CD4-positive, alpha-beta T cell (primary cell): ENCODE measurements around the gene MFSD6. TPM values are rescaled to one million over a fixed set of nuclear protein-coding genes. Genes with fewer than 3 reads are reported as not detected.

ENCODE experiments used
- ATAC-seq: fragments of 200-7000 bp; cut with Tn5 transposase; one replicate; pipeline ENCODE4 v1.10.0; 2022; ENCODE audit warnings: mild to moderate bottlenecking; ENCODE audit not compliant: poor library complexity
- CTCF ChIA-PET: fragments of 350-600 bp; sonication (Branson Sonifier 250); formaldehyde crosslinking; loops from one replicate; lab custom pipeline; 2021; ENCODE audit warnings: antibody characterized with exemption, inconsistent platforms; lab: Charles Lee
- POLR2A ChIA-PET: fragments of 350-600 bp; sonication (Branson Sonifier 250); formaldehyde crosslinking; loops from one replicate; lab custom pipeline; 2021; ENCODE audit warnings: antibody characterized with exemption, inconsistent platforms; lab: Charles Lee
- DNase-seq, 14 experiments: peaks; one replicate each; pipeline ENCODE4 v3.0.0-alpha.2; 2013 to 2020; ENCODE audit warnings: mixed read lengths in 2 of 14
- H3K27ac ChIP-seq, 2 donors: one replicate each; pipeline versions ENCODE4 v1.5.1 to v1.7.0; 2013; ENCODE audit warnings: low read length in 2 of 2, low read depth in 1 of 2, mild to moderate bottlenecking in 1 of 2
- H3K27me3 ChIP-seq, 2 experiments: 1 replicate in 1 of 2; 2 replicates in 1 of 2; pipeline versions ENCODE4 v1.6.1 to v1.7.0; 2013; ENCODE audit warnings: low read length in 2 of 2, control low read depth in 1 of 2, mild to moderate bottlenecking in 1 of 2, moderate library complexity in 1 of 2; ENCODE audit not compliant: insufficient read depth in 2 of 2, control insufficient read depth in 1 of 2
- H3K36me3 ChIP-seq: one replicate; pipeline ENCODE4 v1.6.1; 2013; ENCODE audit warnings: low read length, control low read depth; ENCODE audit not compliant: insufficient read depth
- H3K4me1 ChIP-seq: one replicate; pipeline ENCODE4 v1.6.1; 2013; ENCODE audit warnings: low read length, control low read depth; ENCODE audit not compliant: insufficient read depth
- H3K4me3 ChIP-seq: one replicate; pipeline ENCODE4 v1.5.1; 2013; ENCODE audit warnings: mild to moderate bottlenecking, low read length, moderate library complexity
- H3K9me3 ChIP-seq, 2 experiments: 1 replicate in 1 of 2; 2 replicates in 1 of 2; pipeline versions ENCODE4 v1.6.1 to v1.7.0; 2013; ENCODE audit warnings: low read length in 2 of 2, mild to moderate bottlenecking in 2 of 2, control low read depth in 1 of 2, moderate library complexity in 1 of 2; ENCODE audit not compliant: control insufficient read depth in 1 of 2, insufficient read depth in 1 of 2
- H3K27ac Mint-ChIP-seq: one replicate; pipeline ENCODE4 v1.8.0; 2020; ENCODE audit warnings: mixed read lengths
- H3K27me3 Mint-ChIP-seq: one replicate; pipeline ENCODE4 v1.8.0; 2021; ENCODE audit warnings: mixed read lengths
- H3K36me3 Mint-ChIP-seq: one replicate; pipeline ENCODE4 v1.8.0; 2021; ENCODE audit warnings: low read depth, mixed read lengths
- H3K4me1 Mint-ChIP-seq: one replicate; pipeline ENCODE4 v1.8.0; 2021; ENCODE audit warnings: low read depth, mixed read lengths
- H3K4me3 Mint-ChIP-seq: one replicate; pipeline ENCODE4 v1.8.0; 2020; ENCODE audit warnings: mild to moderate bottlenecking, mixed read lengths
- H3K9me3 Mint-ChIP-seq: one replicate; pipeline ENCODE4 v1.8.0; 2020; ENCODE audit warnings: mixed read lengths
- intact Hi-C, 2 experiments: fragments of 100-400 bp; cut with DNase I in 1 of 2; cut with micrococcal nuclease in 1 of 2; formaldehyde crosslinking; loops; one replicate each; pipeline versions ENCODE4 v1.15.1 to v1.9.0; 2023 to 2025; cut with DNase I, micrococcal nuclease
- total RNA-seq, 174 experiments: library from RNA in 2 of 174; stranded (reverse) in 2 of 174; gene quantifications; one replicate each; pipeline ENCODE4 v1.2.3 and lab custom pipeline; 2021 to 2026
- TF ChIP-seq, protein P1 (sequence below): fragments of 200-600 bp; IDR thresholded peaks from one replicate; pipeline ENCODE4 v1.8.0; 2022; ENCODE audit warnings: antibody characterized with exemption, mild to moderate bottlenecking

The MFSD6 gene
- total RNA-seq, 2 experiments from 2014 or later, result 41.2 to 47.8 TPM

GRCh38 chr2:190530248-190530900 lies 122.2 kb downstream of the MFSD6 start:
- ChIA-PET CTCF (interaction anchor here (1.4 kb wide), 1 partner anchor 150 kb away, joined by 5 read pairs; no protein-coding TSS in a partner anchor), POLR2A (interaction anchor here (1.1 to 2.3 kb wide), 3 partner anchors 10 to 123 kb away, joined by 4 to 12 read pairs (median 7); partner anchors contain the start of gene MFSD6)
- H3K27ac ChIP-seq, result no peak overlapping the region
- DNase-seq, result no peak
- H3K27me3 ChIP-seq, result no peaks in the 10 kb centered on the region
- intact Hi-C loops, result loop anchor here (5.0 to 10.0 kb wide), 7 partner anchors 117 to 866 kb away; partner anchors contain the start of genes NAB1 (in 2 of the 2), ASNSD1 (in 1 of the 2), GLS (in 1 of the 2) and MFSD6 (in 1 of the 2)
- H3K36me3 ChIP-seq, result no peaks in the 10 kb centered on the region
- no peak for ATAC-seq
- Mint-ChIP-seq H3K9me3 (no peaks in the 10 kb centered on the region), H3K4me1 (peaks cover 85% of the 10 kb centered on the region), H3K36me3 (peaks cover 13% of the 10 kb centered on the region), H3K4me3 (peak overlapping the region; percentile 46), H3K27ac (peak overlapping the region; percentile 69), H3K27me3 (no peaks in the 10 kb centered on the region)
- TF ChIP-seq, protein P1, sequence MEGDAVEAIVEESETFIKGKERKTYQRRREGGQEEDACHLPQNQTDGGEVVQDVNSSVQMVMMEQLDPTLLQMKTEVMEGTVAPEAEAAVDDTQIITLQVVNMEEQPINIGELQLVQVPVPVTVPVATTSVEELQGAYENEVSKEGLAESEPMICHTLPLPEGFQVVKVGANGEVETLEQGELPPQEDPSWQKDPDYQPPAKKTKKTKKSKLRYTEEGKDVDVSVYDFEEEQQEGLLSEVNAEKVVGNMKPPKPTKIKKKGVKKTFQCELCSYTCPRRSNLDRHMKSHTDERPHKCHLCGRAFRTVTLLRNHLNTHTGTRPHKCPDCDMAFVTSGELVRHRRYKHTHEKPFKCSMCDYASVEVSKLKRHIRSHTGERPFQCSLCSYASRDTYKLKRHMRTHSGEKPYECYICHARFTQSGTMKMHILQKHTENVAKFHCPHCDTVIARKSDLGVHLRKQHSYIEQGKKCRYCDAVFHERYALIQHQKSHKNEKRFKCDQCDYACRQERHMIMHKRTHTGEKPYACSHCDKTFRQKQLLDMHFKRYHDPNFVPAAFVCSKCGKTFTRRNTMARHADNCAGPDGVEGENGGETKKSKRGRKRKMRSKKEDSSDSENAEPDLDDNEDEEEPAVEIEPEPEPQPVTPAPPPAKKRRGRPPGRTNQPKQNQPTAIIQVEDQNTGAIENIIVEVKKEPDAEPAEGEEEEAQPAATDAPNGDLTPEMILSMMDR, result no peak
- no peak overlapping the region for H3K4me3 ChIP-seq
- H3K9me3 ChIP-seq, result no peaks in the 10 kb centered on the region
- H3K4me1 ChIP-seq, result peaks cover 59% of the 10 kb centered on the region

DNA sequence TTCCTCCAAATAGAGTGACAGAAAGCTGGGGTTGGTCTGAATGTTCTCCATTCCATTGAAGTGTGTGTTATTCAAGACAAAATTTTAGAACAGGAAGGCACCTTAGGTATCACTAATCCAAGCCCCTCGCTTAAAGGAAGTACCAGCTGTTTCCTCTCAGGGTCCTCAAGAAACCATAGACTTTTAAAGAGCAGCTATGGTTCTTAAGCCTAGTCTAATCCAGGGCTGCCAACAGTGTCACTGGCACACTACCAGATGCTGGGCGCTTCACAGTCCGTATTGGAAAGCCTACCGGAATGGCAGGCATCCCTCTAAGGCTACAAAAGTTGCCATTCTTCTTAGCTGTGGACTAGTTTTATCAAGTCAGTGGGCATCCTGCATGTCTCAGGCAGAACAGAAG lies 124.4 kb downstream of the MFSD6 start:
- ATAC-seq, result no peak
- no peaks in the 10 kb centered on the region for H3K36me3 ChIP-seq
- intact Hi-C loops, result loop anchor here (2.0 to 10.0 kb wide), 8 partner anchors 18 to 868 kb away; partner anchors contain the start of genes NAB1 (in 2 of the 2), ASNSD1 (in 1 of the 2), GLS (in 1 of the 2) and MFSD6 (in 1 of the 2)
- H3K9me3 ChIP-seq, result no peaks in the 10 kb centered on the region
- H3K9me3 Mint-ChIP-seq, result peaks cover 5% of the 10 kb centered on the region
- H3K4me1 Mint-ChIP-seq, result peaks cover 86% of the 10 kb centered on the region
- peak overlapping the region in 1 of 2 donors; percentile 5 for H3K27ac ChIP-seq
- H3K36me3 Mint-ChIP-seq, result peaks cover 34% of the 10 kb centered on the region
- no peaks in the 10 kb centered on the region for H3K27me3 ChIP-seq
- peak overlapping the region; percentile 99 for H3K27ac Mint-ChIP-seq
- peak overlapping the region; percentile 93 for H3K4me3 Mint-ChIP-seq
- H3K4me3 ChIP-seq, result no peak overlapping the region
- ChIA-PET POLR2A (interaction anchor here (1.3 to 5.3 kb wide), 7 partner anchors 13 to 488 kb away, joined by 3 to 100 read pairs (median 26); partner anchors contain the start of genes MFSD6 and NAB1), CTCF (interaction anchor here (0.6 to 1.0 kb wide), 2 partner anchors 148 to 266 kb away, joined by 4 read pairs; no protein-coding TSS in a partner anchor)
- no peaks in the 10 kb centered on the region for H3K27me3 Mint-ChIP-seq
- no peak for DNase-seq
- TF ChIP-seq, protein P1, result no peak
- peaks cover 55% of the 10 kb centered on the region for H3K4me1 ChIP-seq

DNA sequence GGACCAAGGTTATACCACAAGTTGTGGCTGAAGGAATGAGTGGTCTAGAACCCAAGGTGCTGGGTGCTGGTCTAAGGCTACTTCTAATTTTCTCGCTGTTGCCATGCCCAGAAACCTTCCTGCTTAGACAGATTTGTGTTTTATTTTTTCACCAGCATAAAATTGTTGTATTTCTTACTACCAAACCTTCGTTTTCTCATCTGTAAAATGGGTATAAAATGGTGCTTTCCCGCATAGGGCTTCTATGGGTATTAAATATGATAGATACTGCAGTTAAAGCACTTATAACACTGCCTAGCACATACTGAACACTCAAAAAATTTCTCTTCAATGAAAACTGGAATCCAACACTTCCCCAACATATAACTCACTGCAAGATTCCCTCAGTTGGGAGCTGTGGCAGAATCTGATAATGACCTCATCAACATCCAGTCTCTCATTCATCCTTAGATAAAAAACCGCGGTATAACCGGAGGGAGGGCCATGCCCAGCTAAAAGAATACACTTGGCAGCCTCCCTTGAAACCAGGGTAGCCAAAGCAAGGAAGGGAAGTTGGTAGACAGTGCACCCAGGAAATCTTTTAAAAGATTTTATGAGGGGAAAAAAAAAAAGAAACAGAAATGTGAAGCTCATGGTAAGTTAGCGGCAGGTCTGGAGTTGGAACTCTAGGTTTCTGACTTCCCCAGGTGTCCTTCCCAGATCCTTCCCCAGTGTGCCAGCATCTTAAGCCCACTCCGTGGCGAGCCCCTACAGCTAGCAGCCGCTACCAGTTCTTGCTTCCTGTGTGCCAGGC lies 125.2 kb downstream of the MFSD6 start:
- Histone ChIP-seq H3K27ac (peak overlapping the region; percentile 87 to 95), H3K4me3 (peak overlapping the region; percentile 77), H3K36me3 (no peaks in the 10 kb centered on the region), H3K27me3 (no peaks in the 10 kb centered on the region), H3K9me3 (no peaks in the 10 kb centered on the region), H3K4me1 (peaks cover 48% of the 10 kb centered on the region)
- POLR2A ChIA-PET, result interaction anchor here (0.7 to 5.3 kb wide), 33 partner anchors 10 to 615 kb away, joined by 3 to 100 read pairs (median 4); partner anchors contain the start of genes GLS, MFSD6 and NAB1
- Mint-ChIP-seq H3K27me3 (no peaks in the 10 kb centered on the region), H3K4me1 (peaks cover 85% of the 10 kb centered on the region), H3K9me3 (peaks cover 5% of the 10 kb centered on the region), H3K36me3 (peaks cover 41% of the 10 kb centered on the region), H3K4me3 (peak overlapping the region; percentile 93), H3K27ac (peak overlapping the region; percentile 99)
- ATAC-seq (peak; percentile 12), DNase-seq (peak in 1 of 14 experiments; percentile 51)
- TF ChIP-seq, protein P1, result no peak
- CTCF ChIA-PET, result interaction anchor here (1.0 to 1.5 kb wide), 3 partner anchors 116 to 214 kb away, joined by 3 to 4 read pairs (median 4); partner anchors contain the start of gene HIBCH
- intact Hi-C loops, result loop anchor here (2.0 to 10.0 kb wide), 8 partner anchors 19 to 869 kb away; partner anchors contain the start of genes NAB1 (in 2 of the 2), ASNSD1 (in 1 of the 2), GLS (in 1 of the 2) and MFSD6 (in 1 of the 2)
